AG08395 (cell line): Measurements from ENCODE around the gene CENPP.

Experiments used
- DNase-seq: peaks from one replicate; pipeline ENCODE4 v3.0.0; 2012; ENCODE audit warnings: mixed read lengths, low spot score

CENPP gene

GRCh38 chr9:92480986-92481633 lies 155.4 kb downstream of the CENPP start:
- no peak for DNase-seq

- DNase-seq = peak; percentile 50
Observed at GRCh38 chr9:92482329-92482728, 156.6 kb downstream of the CENPP start, which contains the start of gene ASPN. Gene ASPN (minus strand): TSS chr9:92482506.

- no peak for DNase-seq
Observed at GRCh38 chr9:92482805-92483204, 157.1 kb downstream of the CENPP start.

- DNase-seq = peak; percentile 37
Observed at GRCh38 chr9:92483627-92484545, 158.1 kb downstream of the CENPP start.

- no peak for DNase-seq
Observed at GRCh38 chr9:92484563-92484962, 158.8 kb downstream of the CENPP start.

GRCh38 chr9:92486371-92486770 lies 160.6 kb downstream of the CENPP start:
- DNase-seq = no peak

GRCh38 chr9:92488681-92489550 lies 163.2 kb downstream of the CENPP start:
- DNase-seq = no peak

GRCh38 chr9:92492781-92493401 lies 167.1 kb downstream of the CENPP start:
- no peak for DNase-seq

DNA sequence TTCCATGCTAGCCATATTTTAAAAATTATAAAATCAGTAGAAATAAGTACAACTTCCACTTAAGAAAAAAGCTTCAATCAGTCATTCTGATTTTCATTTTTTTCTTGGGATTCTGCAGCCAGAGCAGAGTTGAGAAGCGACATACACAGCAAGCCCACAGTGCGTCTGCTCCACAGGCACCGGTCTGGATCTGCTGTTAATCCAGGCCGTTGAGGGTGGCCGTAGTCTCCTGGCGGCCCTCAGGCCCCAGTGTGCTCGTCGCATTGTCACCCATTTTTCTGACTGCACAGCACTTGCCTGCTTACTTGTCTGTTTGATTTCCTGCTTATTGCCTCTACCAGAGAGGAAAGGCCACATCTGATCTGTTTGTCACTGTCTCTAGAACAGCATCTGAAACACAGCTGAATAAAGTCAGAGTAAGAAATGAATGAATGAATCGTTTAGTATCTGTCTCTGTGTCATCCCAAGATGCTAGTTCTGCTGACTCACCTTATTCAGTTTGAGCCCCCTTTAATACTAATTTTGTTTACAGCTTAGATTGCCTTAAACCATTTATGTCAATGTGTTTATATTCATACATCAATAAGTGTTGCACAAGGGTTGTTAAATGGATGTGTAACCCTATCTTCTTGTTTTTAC lies 168.1 kb downstream of the CENPP start:
- no peak for DNase-seq

GRCh38 chr9:92494856-92495255 lies 169.1 kb downstream of the CENPP start:
- DNase-seq = no peak

- no peak for DNase-seq
Observed at GRCh38 chr9:92496396-92497176, 170.8 kb downstream of the CENPP start.

GRCh38 chr9:92499701-92500100 lies 173.9 kb downstream of the CENPP start:
- no peak for DNase-seq

DNA sequence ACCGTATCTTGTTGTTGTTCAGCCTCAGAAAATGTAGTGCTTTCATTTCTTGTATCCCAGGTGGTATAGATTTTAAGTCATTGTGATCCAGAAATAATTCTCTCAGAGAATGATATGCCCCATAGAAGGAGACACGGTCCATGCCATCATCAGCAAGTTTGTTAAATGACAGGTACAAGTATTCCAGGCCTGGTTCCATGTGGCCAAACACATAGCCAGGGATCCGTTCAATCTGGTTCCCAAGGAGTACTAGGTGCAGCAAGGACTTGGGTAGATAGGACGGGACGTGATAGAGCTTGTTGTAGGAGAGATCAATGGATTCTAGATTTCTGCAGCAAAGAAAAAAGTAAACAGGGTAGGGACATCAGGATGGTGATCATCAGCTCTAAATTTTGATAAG lies 175.0 kb downstream of the CENPP start:
- no peak for DNase-seq

DNA sequence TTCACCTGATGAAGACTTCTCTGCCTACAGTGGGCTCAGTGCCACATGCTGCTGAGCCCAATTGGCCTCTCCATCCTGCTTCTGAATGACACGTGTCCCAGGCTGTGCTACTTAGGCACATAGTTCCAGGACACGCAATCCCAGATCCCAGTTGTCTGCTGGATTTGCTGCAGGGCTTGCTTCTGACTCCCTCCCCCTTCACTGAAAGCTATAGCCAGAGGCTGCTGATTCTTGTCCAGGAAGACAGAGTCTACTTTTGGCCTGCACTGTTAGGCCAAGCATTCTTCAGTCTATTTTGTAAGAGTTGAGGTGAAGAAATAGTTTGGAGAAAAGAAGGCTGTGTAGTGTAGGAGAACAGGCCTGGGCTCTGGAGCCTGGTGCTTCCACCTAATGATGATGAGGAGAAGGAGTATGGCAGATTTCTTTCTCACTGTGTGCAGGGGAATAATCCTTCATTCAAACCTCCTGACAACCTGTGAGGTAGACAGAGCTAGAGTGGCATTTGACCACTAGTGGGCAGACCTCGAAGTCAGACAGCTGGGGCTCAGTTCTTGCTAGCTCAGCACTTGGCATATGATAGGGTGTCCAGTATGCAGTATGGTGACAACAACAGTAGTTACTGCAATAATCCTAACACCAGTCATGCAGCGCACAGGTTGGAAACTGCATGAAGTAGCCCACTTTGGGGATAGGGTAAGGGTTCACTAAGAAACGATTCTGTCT lies 176.1 kb downstream of the CENPP start:
- DNase-seq = peak; percentile 58

- no peak for DNase-seq
Observed at GRCh38 chr9:92503156-92503555, 177.4 kb downstream of the CENPP start.

DNA sequence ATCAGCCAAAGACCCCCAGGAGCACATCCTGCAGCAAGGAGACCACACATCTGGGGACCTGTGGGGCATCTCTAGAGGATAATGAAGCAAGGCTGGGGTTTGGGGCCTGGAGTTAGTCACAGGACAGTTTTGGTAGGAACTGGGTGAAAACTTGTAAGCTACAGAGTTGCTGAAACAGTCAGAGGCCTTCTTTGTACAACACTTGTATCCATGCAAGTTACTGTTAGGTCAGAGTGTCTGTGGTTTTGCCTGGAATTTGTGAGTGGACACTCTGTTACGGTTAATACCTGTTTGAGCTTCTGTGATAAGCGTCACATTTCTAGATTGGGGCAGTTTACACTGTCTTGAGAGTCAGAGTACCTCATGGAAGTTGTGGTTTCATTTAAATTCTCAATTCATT lies 179.1 kb downstream of the CENPP start:
- DNase-seq = no peak

DNA sequence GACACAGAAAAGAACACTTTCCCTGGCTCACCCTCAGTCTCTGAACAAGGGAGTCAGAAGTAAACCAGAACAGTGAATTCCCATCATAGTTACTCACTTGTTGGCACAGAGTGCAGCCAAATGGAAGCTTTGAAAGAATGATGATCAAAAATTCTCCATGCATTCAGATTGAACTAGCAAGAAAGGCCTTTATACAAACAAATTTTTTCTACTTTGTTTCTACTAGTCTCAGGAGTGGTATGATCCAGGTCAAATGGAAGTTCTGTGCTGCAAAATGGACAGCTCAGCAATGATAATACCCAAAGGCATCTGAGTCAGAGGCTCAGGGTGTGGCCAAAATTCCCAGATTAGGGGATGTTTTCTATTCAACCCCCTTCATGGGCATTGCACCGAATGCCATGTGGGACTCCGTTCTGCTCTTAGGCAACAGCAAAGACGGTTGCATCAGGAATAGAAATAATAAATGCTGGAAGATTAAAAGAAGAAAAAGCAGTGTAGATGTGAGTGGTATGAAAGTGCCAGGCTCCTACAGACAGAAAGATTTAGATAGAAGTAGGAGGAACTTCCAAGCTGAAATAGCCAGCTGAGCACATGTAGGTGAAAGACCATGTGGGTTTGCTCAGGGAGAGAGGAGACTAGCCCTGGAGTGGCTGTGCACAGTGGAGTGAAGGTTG lies 180.6 kb downstream of the CENPP start:
- peak; percentile 88 for DNase-seq

DNA sequence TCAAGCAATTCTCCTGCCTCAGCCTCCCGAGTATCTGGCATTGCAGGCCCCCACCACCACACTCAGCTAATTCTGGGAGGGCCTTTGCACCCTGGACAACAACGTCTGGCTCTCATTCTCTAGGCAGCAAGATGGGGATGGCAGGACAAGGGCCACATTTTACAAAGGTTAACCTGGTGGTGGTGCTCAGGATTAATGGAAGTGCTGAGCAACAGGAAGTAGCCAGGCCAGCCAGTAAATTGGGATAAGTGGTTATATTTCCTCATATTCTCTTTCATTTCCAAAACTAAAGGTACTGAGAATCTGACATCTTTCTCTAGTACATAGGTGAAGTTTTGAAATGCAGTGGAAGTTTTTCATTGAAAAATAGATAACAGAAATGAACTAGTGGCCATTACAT lies 181.3 kb downstream of the CENPP start:
- no peak for DNase-seq

DNA sequence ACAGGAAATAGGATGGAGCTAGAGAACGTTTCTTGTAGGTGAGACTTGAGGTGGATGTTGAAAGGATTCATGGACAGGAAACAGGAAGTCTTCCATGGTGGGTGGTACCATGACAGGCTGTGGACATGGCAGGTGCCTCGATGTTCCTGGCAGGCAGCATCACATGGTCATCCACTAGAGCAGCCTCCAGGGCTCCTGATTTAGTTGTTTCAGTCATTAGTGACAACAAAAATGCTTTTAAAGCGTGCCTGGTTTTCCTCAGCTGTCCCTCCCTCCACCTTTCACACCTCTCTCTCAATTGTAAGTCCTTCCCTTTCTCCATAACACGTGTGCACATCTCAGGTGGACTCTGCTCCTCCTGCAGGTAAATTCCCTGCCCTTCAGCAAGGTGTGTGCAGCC lies 181.7 kb downstream of the CENPP start:
- DNase-seq = no peak
